Activated CD8-positive, alpha-beta memory T cell treated with anti-CD3 and anti-CD28 coated beads for 36 hours (primary cell): Measurements from ENCODE around the gene TCTA. TPM values are rescaled to one million over a fixed set of nuclear protein-coding genes. Genes with fewer than 3 reads are reported as not detected.
"Not testable (repeated sequence)": the region's sequence is repeated elsewhere in the genome, so short reads cannot be mapped to it uniquely, and the experiment has no call there.

Experiments used
- CTCF ChIA-PET: fragments of 350-600 bp; sonication (Branson Sonifier 250); formaldehyde crosslinking; loops from one replicate; lab custom pipeline; 2021; ENCODE audit warnings: antibody characterized with exemption; lab: Charles Lee
- POLR2A ChIA-PET: fragments of 350-600 bp; sonication (Branson Sonifier 250); formaldehyde crosslinking; loops from one replicate; lab custom pipeline; 2021; ENCODE audit warnings: antibody characterized with exemption; lab: Charles Lee
- total RNA-seq, 2 experiments: library from RNA; stranded (reverse); gene quantifications; one replicate each; pipeline ENCODE4 v1.2.3, GENCODE V29; 2021

The TCTA gene, protein sequence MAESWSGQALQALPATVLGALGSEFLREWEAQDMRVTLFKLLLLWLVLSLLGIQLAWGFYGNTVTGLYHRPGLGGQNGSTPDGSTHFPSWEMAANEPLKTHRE
- 10 to 100 TPM; 17.7 to 17.9 TPM for total RNA-seq

DNA sequence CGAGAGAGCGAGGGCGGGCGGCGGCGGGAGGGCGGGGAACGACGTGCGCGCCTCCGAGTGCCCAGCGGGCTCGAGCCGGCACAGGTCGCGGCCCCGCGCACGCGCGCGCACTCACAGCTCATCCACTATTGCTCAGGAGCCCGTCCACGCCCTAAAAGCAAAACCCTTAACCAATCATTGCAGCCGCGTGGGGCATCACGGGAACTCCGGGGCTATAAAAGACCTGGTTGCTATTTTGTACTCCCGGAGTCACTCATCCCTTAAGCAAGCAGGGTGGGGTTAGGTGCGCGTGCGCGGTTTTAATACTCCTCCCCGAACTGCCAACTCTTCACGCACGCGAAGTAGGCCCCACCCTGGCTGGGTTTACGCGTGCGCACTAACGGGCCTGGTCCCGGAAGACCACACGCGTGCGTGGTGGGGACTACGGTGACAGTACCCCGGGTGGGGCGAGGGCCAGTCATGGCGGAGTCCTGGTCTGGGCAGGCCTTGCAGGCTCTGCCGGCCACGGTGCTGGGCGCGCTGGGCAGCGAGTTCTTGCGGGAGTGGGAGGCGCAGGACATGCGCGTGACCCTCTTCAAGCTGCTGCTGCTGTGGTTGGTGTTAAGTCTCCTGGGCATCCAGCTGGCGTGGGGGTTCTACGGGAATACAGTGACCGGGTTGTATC lies at the start of gene TCTA, which contains the start of gene RHOA:
Gene TCTA, plus strand, starts transcription at position 456 of the 664 bp plus-strand sequence. Its CDS starts 4 bp downstream, at position 460.
Gene RHOA, minus strand, starts transcription at position 9 of the 664 bp plus-strand sequence. CDS start 36,387 bp downstream, outside the sequence.
- CTCF ChIA-PET: interaction anchor here (0.8 to 2.1 kb wide), 3 partner anchors 53 to 320 kb away, joined by 3 to 6 read pairs (median 3); partner anchors contain the start of gene USP4
- POLR2A ChIA-PET: interaction anchor here (0.6 to 2.5 kb wide), 13 partner anchors 9 to 388 kb away, joined by 3 to 18 read pairs (median 5); partner anchors contain the start of genes DAG1, GPX1, QRICH1 and USP4

DNA sequence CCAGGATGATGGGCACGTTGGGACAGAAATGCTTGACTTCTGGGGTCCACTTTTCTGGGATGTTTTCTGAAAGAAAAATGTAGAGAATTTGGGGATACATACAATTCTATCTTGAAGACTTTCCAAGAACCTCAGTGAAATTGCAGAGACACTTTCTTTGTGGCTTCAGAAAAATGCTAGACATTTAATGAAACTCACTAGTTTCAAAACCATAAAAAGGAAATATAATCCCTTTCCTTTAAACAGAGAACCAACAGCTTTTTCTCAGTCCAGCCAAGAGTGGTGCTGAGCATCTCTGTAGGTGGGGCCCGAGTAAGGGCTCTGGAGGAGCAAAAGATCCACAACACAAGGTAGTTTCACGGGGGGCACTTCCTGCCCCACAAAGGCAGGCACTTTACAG lies 49.7 kb upstream of the TCTA start:
- ChIA-PET POLR2A (no interaction called here), CTCF (interaction anchor here (1.2 kb wide), 1 partner anchor 87 kb away, joined by 4 read pairs; no protein-coding TSS in a partner anchor)

DNA sequence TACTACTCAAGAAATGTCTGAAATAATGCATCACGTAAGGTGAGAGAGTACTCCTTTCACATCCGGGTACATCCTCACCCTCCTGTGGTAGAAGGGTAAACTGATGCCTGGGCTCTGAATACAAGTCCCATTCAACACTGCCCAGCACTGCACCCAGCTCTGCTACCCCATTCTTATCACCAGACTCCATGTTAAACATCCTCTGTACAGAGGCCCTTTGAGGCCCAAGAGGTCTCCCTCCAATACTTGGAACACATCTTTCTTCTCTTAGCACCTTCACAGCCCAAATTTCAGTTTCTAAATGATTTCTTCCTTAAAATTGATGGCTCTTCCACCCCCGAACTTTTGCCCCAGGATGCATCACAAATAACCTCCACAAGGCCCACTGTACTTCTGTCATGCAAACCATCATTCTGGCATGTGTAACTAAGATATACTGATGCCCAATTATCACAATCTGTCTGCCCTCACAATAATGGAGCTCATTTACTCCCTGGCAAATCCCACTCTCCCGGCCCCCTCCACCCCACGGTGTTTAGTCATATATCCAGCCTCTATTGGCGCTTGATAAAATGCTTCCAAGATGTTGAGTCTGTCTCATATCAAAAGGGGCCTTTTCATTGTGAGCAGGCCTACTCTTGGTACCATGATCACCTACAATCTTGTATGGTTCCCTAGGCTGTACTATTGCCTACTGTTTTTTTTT lies 41.5 kb upstream of the TCTA start:
- ChIA-PET POLR2A (interaction anchor here (0.6 to 0.9 kb wide), 2 partner anchors 31 to 38 kb away, joined by 3 read pairs; partner anchors contain the start of gene USP4), CTCF (interaction anchor here (1.4 kb wide), 1 partner anchor 12 kb away, joined by 3 read pairs; no protein-coding TSS in a partner anchor)

DNA sequence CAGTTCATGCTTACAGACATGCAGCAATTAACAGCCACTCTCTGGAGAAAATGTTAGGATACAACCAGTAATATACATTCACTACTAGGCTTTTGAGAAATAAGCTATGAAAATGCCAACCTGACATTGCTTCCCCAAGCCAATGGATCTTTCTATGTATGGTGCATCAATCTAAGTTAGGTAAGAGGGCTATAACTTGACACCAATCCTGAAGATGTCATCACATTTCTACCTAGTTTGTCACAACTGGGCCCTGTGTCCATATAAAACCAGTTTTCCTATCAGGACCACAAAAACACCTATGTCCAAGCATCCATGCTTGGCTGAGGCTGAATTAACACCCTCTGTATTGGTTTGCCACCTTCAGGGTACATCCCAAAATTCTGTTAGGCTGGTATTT lies 40.3 kb upstream of the TCTA start:
- ChIA-PET CTCF (no interaction called here), POLR2A (no interaction called here)

DNA sequence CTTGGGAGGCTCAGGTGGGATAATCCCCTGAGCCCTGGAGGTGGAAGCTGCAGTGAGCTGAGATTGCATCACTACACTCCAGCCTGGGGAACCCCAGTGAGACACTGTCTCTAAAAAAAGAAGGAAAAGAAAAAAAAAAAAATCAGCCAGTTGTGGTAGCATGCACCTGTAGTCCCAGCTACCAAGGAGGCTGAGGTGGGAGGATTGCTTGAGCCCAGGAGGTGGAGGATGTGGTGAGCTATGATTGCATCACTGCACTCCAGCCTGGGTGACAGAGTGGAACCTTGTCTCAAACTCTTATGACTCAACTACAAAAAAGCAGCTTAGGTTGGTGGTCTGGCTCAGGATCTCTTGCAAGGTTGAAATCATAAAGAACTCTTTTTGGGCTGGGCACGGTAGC lies 34.7 kb upstream of the TCTA start:
- ChIA-PET POLR2A (interaction anchor here (0.6 kb wide), 1 partner anchor 34 kb away, joined by 5 read pairs; the partner anchor contains the start of gene RHOA), CTCF (interaction anchor here (0.8 kb wide), 1 partner anchor 207 kb away, joined by 3 read pairs; no protein-coding TSS in a partner anchor)

DNA sequence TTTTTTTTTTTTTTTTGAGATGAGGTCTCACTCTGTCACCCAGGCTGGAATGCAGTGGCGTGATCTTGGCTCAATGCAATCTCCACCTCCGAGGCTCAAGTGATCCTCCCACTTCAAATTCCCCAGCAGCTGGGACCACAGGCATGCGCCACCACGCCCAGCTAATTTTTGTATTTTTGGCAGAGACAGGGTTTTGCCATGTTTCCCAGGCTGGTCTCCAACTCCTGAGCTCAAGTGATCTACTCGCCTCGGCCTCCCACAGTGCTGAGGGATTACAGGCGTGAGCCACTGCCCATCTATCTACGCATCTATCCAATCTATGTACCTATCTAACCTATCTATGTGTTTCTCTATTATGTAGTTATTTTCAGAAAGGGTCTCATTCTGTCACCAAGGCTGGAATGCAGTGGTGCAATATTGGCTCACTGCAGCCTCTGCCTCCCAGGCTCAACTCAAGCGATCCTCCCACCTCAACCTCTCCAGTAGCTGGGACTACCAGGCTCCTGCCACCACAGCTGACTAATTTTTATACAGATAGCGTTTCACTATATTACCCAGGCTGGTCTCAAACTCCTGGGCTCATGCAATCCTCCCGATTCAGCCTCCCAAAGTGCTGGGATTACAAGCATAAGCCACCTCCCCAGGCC lies 33.9 kb upstream of the TCTA start:
- CTCF ChIA-PET: interaction anchor here (0.6 to 0.7 kb wide), 2 partner anchors 35 to 72 kb away, joined by 3 to 5 read pairs; no protein-coding TSS in a partner anchor

DNA sequence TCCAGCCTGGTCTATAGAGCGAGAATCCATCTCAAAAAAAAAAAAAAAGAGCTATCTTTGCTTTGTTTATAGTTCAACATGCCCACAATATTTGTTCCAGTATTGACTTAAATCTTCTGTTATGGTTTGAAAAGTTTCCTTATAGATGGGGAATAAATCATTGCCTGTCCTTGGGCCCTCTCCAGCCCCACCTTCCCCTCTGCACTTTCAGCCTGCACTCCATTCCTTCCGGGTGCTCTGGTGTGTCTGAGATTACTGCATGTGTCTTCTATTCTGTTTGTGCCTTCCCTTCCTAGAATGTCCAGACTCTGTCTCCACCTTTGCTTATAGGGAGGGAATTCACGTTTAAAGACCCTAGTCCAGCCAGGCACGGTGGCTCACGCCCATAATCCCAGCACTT lies 28.8 kb upstream of the TCTA start:
- ChIA-PET POLR2A (interaction anchor here (0.6 kb wide), 2 partner anchors 24 to 32 kb away, joined by 3 to 4 read pairs; no protein-coding TSS in a partner anchor), CTCF (no interaction called here)

More for the DNA sequence above, 33.9 kb upstream of the TCTA start:
- POLR2A ChIA-PET: interaction anchor here (0.6 to 1.0 kb wide), 3 partner anchors 12 to 38 kb away, joined by 3 to 5 read pairs (median 4); partner anchors contain the start of genes RHOA and USP4

DNA sequence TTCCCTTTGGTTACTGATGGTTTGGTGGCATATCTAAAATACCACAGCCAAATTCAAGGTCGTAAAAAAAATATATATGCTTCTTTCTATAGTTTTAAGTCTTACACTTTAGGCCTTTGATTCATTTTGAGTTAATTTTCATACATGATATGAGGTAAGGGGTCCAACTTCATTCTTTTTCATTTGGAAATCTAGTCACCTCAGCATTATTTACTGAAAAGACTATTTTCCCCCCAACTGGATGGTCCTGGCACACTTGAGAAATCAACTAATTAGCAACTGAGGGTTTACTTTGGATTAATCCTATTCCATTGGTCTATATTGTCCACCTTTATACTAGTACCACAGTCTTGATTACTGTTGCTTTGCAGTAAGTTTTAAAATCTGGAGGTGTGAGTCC lies 26.6 kb upstream of the TCTA start:
- ChIA-PET CTCF (no interaction called here), POLR2A (no interaction called here)

DNA sequence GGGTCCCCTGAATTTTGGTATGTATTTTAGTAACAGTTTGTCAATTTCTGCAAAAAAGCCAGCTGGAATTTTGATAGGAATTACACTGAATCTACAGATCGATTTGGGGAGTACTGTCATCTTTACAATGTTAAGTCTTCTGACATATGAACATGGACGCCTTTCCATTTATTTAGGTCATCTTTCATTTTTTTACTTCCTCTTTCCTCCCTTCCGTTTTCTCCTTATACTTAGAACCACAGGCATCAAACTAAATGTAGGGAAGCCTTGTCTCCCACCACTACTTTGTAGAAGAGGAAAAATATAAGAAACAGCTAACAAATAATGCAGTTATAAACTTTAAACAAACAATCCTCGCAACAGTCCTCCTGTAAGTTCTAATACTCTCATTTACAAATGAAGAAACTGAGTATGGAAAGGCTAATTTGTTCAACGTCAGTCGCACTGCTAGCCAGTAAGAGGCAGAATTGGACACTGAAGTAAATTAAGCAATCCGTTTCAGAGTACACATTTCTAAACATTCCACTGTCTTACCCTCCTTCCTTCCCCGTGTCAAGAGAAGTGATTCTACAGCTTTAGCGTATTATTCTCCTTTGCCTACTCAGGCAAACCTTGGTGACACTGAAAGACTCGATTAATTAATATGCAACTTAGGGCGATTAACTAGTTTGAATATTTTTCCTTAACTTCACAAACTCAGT lies 26.0 kb upstream of the TCTA start:
- POLR2A ChIA-PET: interaction anchor here (1.0 kb wide), 1 partner anchor 22 kb away, joined by 3 read pairs; no protein-coding TSS in a partner anchor
- CTCF ChIA-PET: interaction anchor here (0.6 to 0.7 kb wide), 2 partner anchors 18 to 40 kb away, joined by 4 to 5 read pairs; no protein-coding TSS in a partner anchor

DNA sequence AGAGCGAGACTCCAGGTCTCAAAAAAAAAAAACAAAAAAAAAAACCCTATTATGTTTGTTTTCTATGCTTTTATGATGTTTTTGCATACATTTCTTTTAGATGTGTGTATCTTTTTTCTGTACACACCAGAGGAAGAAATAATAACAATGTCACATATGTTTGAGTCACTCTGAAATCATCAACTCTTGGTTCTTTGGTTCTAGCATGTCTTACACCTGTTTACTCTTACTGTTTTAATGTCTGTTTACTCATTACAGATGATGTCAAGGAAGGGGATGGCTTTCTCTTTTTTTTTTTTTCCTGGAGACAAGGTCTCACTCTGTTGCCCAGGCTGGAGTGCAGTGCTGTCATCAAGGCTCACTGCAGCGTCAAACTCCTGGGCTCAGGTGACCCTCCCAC lies 24.5 kb upstream of the TCTA start:
- CTCF ChIA-PET: no interaction called here
- POLR2A ChIA-PET: no interaction called here

DNA sequence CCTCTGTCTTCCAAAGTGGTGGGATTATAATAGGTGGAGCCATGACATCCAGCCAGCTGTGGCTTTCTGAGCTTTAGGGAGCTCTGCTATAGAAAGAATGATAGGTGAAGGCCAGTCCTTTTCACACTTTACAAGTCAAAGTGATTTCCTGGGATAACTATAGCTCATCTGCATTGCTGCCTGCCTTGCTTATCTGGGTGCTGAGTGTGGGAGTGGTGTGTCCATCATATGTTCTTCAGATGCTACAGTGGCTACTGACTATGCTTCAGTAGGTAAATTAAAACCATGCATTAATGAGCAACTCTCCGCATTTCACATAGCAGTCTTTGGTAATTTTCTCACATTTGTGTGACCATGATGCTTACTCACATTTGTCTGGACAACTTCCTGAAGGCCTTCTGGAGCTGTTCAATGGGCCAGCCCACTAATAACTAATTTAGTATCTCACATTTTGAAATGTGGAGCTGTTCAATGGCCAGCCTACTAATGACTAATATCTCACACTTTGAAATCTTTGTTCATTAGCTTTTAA lies 23.9 kb upstream of the TCTA start:
- CTCF ChIA-PET: no interaction called here
- POLR2A ChIA-PET: no interaction called here

DNA sequence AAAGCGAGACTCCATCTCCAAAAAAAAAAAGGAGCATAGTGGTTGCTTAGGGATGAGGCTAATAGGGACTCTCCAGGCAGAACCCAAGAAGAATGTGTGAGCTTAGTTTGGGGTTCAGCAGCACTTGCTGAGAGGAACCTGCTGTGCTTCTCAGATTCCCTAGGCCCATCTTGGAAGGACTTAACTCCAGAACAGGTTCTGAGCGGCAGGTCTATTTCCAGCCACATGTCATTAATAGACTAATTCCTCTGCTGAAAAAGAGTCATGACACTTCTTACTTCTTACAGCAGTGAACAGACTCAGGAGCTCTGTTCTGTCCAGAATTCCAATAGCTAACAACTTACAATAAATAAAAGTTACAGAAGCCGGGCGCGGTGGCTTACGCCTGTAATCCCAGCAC lies 22.9 kb upstream of the TCTA start:
- CTCF ChIA-PET: no interaction called here
- POLR2A ChIA-PET: no interaction called here

DNA sequence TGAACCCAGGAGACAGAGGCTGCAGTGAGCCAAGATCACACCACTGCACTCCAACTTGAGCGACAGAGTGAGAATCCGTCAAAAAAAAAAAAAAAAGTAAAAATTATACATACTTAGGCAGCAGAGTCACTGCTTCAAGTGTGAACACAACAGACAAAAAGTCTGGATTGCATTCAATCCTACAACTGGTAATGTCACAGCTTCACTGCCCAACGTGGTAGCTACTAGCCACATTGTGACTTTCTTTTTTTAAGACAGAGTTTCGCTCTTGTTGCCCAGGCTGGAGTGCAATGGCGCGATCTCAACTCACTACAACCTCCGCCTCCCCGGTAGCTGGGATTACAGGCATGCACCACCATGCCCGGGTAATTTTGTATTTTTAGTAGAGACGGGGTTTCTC lies 20.9 kb upstream of the TCTA start:
- ChIA-PET CTCF (interaction anchor here (0.6 kb wide), 1 partner anchor 9 kb away, joined by 3 read pairs; no protein-coding TSS in a partner anchor), POLR2A (interaction anchor here (0.7 kb wide), 1 partner anchor 38 kb away, joined by 6 read pairs; the partner anchor contains the start of gene NICN1)

DNA sequence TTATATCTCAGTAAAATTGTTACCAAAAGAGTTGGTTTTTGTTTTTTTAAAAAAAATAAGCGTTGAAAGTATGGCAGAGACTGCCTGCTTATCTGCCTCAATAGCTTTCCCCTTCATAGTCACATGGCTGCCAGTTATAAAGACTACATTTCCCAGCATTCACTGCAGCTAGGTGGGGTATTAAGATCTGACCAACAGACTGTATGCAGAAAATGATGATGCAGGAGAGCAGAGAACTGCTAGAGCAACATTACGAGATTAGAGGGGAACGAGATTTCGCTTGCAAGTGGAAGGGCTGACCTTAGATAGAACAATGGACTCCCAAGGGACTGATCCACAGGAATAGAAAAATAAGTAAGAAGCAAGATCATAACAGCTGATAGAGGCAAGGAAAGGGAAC lies 14.8 kb upstream of the TCTA start:
- POLR2A ChIA-PET: no interaction called here
- CTCF ChIA-PET: no interaction called here

DNA sequence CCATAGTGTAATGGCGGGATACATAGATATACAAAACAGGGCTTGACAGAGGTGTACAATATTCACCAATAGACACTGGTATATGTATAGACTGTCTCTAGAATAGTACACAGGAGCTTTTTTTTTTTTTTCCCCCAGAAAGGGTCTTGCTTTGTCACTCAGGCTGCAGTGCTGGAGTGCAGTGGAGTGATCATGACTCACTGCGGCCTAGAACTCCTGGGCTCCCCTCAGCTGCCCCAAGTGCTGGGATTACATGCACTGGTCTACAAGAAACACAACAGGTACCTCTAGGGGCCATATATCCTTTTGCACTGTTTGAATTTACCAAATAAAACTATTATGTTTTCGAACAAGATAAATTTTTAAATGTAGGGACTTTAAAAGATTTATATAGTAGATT lies 12.8 kb upstream of the TCTA start:
- ChIA-PET POLR2A (no interaction called here), CTCF (interaction anchor here (1.0 kb wide), 1 partner anchor 45 kb away, joined by 5 read pairs; no protein-coding TSS in a partner anchor)

DNA sequence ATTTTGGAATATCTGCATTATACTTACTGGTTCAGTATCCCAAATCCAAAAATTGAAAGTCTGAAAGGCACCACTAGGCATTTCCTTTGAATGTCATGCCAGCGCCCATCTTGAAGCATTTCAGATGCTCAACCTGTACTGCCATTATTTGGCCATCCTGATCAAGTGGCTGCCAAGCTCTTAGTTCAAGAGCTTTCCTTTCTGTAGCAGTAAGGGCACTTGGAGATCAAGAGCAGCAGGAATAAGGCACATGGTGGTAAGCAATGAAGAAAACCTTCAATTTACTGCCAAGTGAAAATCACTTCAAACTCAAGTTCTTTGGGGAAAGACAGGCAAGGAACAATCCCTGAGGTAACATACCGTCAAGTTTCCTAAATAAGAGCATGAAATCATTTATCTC lies 10.5 kb upstream of the TCTA start:
- ChIA-PET POLR2A (no interaction called here), CTCF (no interaction called here)

DNA sequence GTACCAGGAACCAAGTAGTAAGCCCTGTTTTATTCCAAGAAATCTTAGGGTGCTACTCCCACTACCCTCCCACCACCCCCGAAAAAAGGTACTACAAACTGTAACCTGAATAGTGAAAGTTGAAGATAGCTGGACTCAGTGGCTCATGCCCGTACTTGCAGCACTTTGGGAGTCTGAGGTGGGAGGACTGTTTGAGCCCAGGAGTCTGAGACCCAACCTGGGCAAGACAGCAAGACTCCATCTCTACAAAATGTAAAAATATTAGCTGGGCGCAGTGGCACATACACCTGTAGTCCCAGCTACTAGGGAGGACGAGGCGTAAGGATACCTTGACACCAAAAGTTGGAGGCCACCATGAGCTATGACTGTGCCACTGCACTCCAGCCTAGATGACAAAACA lies 8.3 kb upstream of the TCTA start:
- ChIA-PET CTCF (interaction anchor here (0.5 to 0.6 kb wide), 6 partner anchors 17 to 268 kb away, joined by 3 to 5 read pairs (median 3); no protein-coding TSS in a partner anchor), POLR2A (interaction anchor here (0.6 to 0.7 kb wide), 2 partner anchors 9 to 13 kb away, joined by 3 to 4 read pairs; no protein-coding TSS in a partner anchor)

DNA sequence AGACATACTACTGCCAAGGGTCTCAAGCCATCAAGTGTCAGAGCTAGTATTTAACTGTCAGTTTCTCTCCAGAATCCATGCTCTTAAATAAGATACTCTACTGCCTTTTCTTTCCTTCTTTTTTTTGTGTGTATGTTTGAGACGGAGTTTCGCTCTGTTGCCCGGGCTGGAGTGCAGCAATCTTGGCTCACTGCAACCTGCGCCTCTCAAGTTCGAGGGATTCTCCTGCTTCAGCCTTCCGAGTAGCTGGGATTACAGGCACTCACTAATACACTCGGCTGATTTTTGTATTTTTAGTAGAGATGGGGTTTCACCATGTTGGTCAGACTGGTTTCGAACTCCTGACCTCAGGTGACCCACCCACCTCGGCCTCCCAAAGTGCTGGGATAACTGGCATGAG lies 6.7 kb upstream of the TCTA start:
- POLR2A ChIA-PET: interaction anchor here (0.7 kb wide), 1 partner anchor 235 kb away, joined by 4 read pairs; no protein-coding TSS in a partner anchor
- CTCF ChIA-PET: not testable (repeated sequence)
